ENCODE results near the gene TBRG1. TPM values are rescaled to one million over a fixed set of nuclear protein-coding genes. Genes with fewer than 3 reads are reported as not detected.

Gene TBRG1
- total and polyA plus RNA-seq, 2 of the 4 experiments (the other 2 are of a cell fraction): 13.3 to 23.2 TPM

- H3K4me2 ChIP-seq (ENCODE audit: low read depth, low read length): no peak within 1 kb of the TSS
- CTCF ChIA-PET: no interaction called here
- DNase-seq (no peak), ATAC-seq (ENCODE audit: low read depth) (no peak)
- no peak within 1 kb of the TSS for H3K56ac ChIP-seq (ENCODE audit: extremely low read depth, insufficient read depth, low read length)
- H3K27ac ChIP-seq (ENCODE audit: insufficient read depth, low read length): no peak within 1 kb of the TSS
- peak within 1 kb of the TSS; percentile 17 for H2AFZ ChIP-seq (replicated peaks; ENCODE audit: low read length, poor library complexity)
- no peak within 1 kb of the TSS for H2BK20ac ChIP-seq (ENCODE audit: low read depth, low read length)
- H3K14ac ChIP-seq (replicated peaks; ENCODE audit: low read depth, low read length): no peak within 1 kb of the TSS
- POLR2A ChIA-PET (ENCODE audit: unreplicated experiment): no interaction called here
- H3K4me3 ChIP-seq (ENCODE audit: insufficient read depth, low read depth, low read length): no peak within 1 kb of the TSS
- intact Hi-C loops (cut with micrococcal nuclease): no loop called here
- 86% methylated on average over 2 of the region's 5 CpGs; no CpG with 5 or more reads in 1 of the 2 experiments for WGBS, 2 experiments (ENCODE audit: extremely low coverage in 2 of 2, insufficient read length in 1 of 2)
- no peak within 1 kb of the TSS for H2AK9ac ChIP-seq (replicated peaks; ENCODE audit: low read depth, low read length, poor library complexity)
- H3K18ac ChIP-seq (ENCODE audit: low read depth, low read length): no peak within 1 kb of the TSS
- no peaks in the 10 kb centered on the region for H4K20me1 ChIP-seq (ENCODE audit: insufficient read depth, low read length)
- no peaks in the 10 kb centered on the region for H3K9me3 ChIP-seq (ENCODE audit: control insufficient read depth, insufficient read depth, low read length)
- dilution Hi-C loops (cut with HindIII; ENCODE audit: low sequenced_read_pairs, unreplicated experiment): no loop called here
- no peak within 1 kb of the TSS for H2BK120ac ChIP-seq (ENCODE audit: low read depth, low read length)
- no TSS peak for BruUV-seq (replicated peaks)
- no peaks in the 10 kb centered on the region for H3K36me3 ChIP-seq (ENCODE audit: control insufficient read depth, insufficient read depth, low read length)
- H3K4me1 ChIP-seq (ENCODE audit: control insufficient read depth, insufficient read depth, low read length): no peaks in the 10 kb centered on the region
- no peak within 1 kb of the TSS for H3K9ac ChIP-seq (ENCODE audit: low read depth, low read length)
- no peak within 1 kb of the TSS for H3K4ac ChIP-seq (ENCODE audit: low read depth, low read length)
- no peak within 1 kb of the TSS for H4K91ac ChIP-seq (ENCODE audit: insufficient read depth, low read depth, low read length)
- no peak within 1 kb of the TSS for H2BK5ac ChIP-seq (ENCODE audit: low read depth, low read length, poor library complexity, severe bottlenecking)
- no peak within 1 kb of the TSS for H4K8ac ChIP-seq (ENCODE audit: low read depth in 2 of 2, low read length in 2 of 2)
- H3K9me1 ChIP-seq (ENCODE audit: insufficient read depth, low read length): no peaks in the 10 kb centered on the region
- in situ Hi-C loops (cut with MboI; ENCODE audit: low sequenced_read_pairs): no loop called here
- no peak within 1 kb of the TSS for H3K23ac ChIP-seq (ENCODE audit: low read depth, low read length)
- TF ChIP-seq CHD1 (IDR thresholded peaks at IDR 0.05; ENCODE audit: low read depth, low read length) (no peak), MAFK (IDR thresholded peaks at IDR 0.05; ENCODE audit: low read depth, low read length) (no peak), MAZ (IDR thresholded peaks at IDR 0.05; ENCODE audit: borderline replicate concordance, low read depth, low read length) (no peak), POLR2A (IDR thresholded peaks at IDR 0.05; ENCODE audit: low read depth, low read length) (no peak), MXI1 (IDR thresholded peaks at IDR 0.05; ENCODE audit: borderline replicate concordance, low read depth, low read length) (no peak), RFX5 (IDR thresholded peaks at IDR 0.05; ENCODE audit: low read depth, low read length) (no peak), BHLHE40 (IDR thresholded peaks at IDR 0.05; ENCODE audit: low read depth, low read length) (no peak), RAD21 (IDR thresholded peaks at IDR 0.05; ENCODE audit: low read length) (no peak), NFE2L2 (IDR thresholded peaks at IDR 0.05; ENCODE audit: low read depth, low read length) (no peak), USF2 (IDR thresholded peaks at IDR 0.05; ENCODE audit: low read depth, low read length) (no peak), RCOR1 (IDR thresholded peaks at IDR 0.05; ENCODE audit: insufficient replicate concordance, low read length) (no peak), FOS (IDR thresholded peaks at IDR 0.05; ENCODE audit: low read depth, low read length) (no peak), SMC3 (IDR thresholded peaks at IDR 0.05; ENCODE audit: low read depth, low read length) (no peak), ELK1 (IDR thresholded peaks at IDR 0.05; ENCODE audit: borderline replicate concordance, low read depth, low read length) (no peak), CTCF (conservative IDR thresholded peaks at IDR 0.05; ENCODE audit: low read depth, low read length) (no peak), CEBPB (IDR thresholded peaks at IDR 0.05; ENCODE audit: low read depth, low read length) (no peak)
- H2BK15ac ChIP-seq (ENCODE audit: low read depth, low read length): no peak within 1 kb of the TSS
- H3K27me3 ChIP-seq (ENCODE audit: control insufficient read depth, insufficient read depth, low read length): peaks cover 3% of the 10 kb centered on the region; the same call in 1 of the 2 replicates
- H4K5ac ChIP-seq (ENCODE audit: low read depth, low read length): no peak within 1 kb of the TSS
- no peaks in the 10 kb centered on the region for H3K79me1 ChIP-seq (ENCODE audit: low read depth in 1 of 2, low read length in 2 of 2)
- no peak within 1 kb of the TSS for H2AK5ac ChIP-seq (ENCODE audit: low read depth, low read length)
These were observed 11.6 kb upstream of the TBRG1 start, which contains the start of gene PANX3 for GRCh38 chr11:124611064-124611463. PANX3 (plus strand) TSS chr11:124611428; CDS start chr11:124611557, 129 bp downstream.
